Smooth muscle cell (in vitro differentiated cells): ENCODE results near the gene TMEM247. TPM values are rescaled to one million over a fixed set of nuclear protein-coding genes. Genes with fewer than 3 reads are reported as not detected.

Experiments used
- DNase-seq: peaks from one replicate; lab custom pipeline; 2025; ENCODE audit not compliant: unreplicated experiment; lab: John Stamatoyannopoulos, UW
- H2AFZ ChIP-seq: fragments of 200-600 bp; sonication (generic); 2 replicates; pipeline ENCODE4 v1.6.0; 2016; ENCODE audit warnings: antibody characterized with exemption, low read depth, mild to moderate bottlenecking
- H3F3A ChIP-seq: fragments of 200-600 bp; sonication (generic); 2 replicates; pipeline ENCODE4 v1.6.0; 2017; ENCODE audit warnings: antibody characterized with exemption, low read depth
- H3K27ac ChIP-seq: fragments of 200-600 bp; sonication (generic); 2 replicates; pipeline ENCODE4 v1.5.1; 2016; ENCODE audit warnings: low read depth, mild to moderate bottlenecking
- H3K27me3 ChIP-seq: fragments of 200-600 bp; sonication (generic); 2 replicates; pipeline ENCODE4 v1.6.1; 2016; ENCODE audit warnings: low read depth, mild to moderate bottlenecking
- H3K36me3 ChIP-seq: fragments of 200-600 bp; sonication (generic); 2 replicates; pipeline ENCODE4 v1.5.1; 2016; ENCODE audit warnings: low read depth
- H3K4me1 ChIP-seq: fragments of 200-600 bp; sonication (generic); 2 replicates; pipeline ENCODE4 v1.5.1; 2016; ENCODE audit warnings: low read depth
- H3K4me2 ChIP-seq: fragments of 200-600 bp; sonication (generic); 2 replicates; pipeline ENCODE4 v1.6.0; 2016; ENCODE audit warnings: mild to moderate bottlenecking
- H3K4me3 ChIP-seq: fragments of 200-600 bp; sonication (generic); 2 replicates; pipeline ENCODE4 v1.5.1; 2016; ENCODE audit warnings: mild to moderate bottlenecking
- H3K79me2 ChIP-seq: fragments of 200-600 bp; sonication (generic); 2 replicates; pipeline ENCODE4 v1.6.0; 2016; ENCODE audit warnings: low read depth, mild to moderate bottlenecking
- H3K9ac ChIP-seq: fragments of 200-600 bp; sonication (generic); 2 replicates; pipeline ENCODE4 v1.6.0; 2016; ENCODE audit warnings: low read depth
- H3K9me3 ChIP-seq: fragments of 200-600 bp; sonication (generic); replicated peaks from 2 replicates; pipeline ENCODE4 v1.5.1; 2016; ENCODE audit warnings: low read depth
- H4K20me1 ChIP-seq: fragments of 200-600 bp; sonication (generic); 2 replicates; pipeline ENCODE4 v1.6.0; 2016; ENCODE audit warnings: low read depth
- CTCF ChIP-seq: fragments of 200-600 bp; sonication (generic); IDR thresholded peaks from 2 replicates; pipeline ENCODE4 v1.5.1; 2017; ENCODE audit warnings: borderline replicate concordance, mild to moderate bottlenecking, antibody characterized with exemption; ENCODE audit not compliant: insufficient read depth, poor library complexity, severe bottlenecking
- WGBS: methylation state at CpG from one replicate; pipeline ENCODE4 v1.1.7; 2016; ENCODE audit warnings: low lambda C conversion rate; 5-methylcytosine and 5-hydroxymethylcytosine counted together
- polyA plus RNA-seq: library from polyadenylated mRNA; unstranded; fragments of >200 nt; fragmentation: Nextera tagmentation; extraction: Ambion mirVana; gene quantifications from 2 replicates; pipeline ENCODE4 v1.2.1, GENCODE V29; 2016
- total RNA-seq: library from RNA; depleted of rRNA; stranded (reverse); fragments of >200 nt; gene quantifications from 2 replicates; pipeline ENCODE4 v1.2.3, GENCODE V29; 2014

Gene TMEM247
- total and polyA plus RNA-seq, 2 experiments from 2014 or later, result not detected

GRCh38 chr2:46489423-46490174 lies 10.2 kb downstream of the TMEM247 start:
- H2AFZ ChIP-seq, result no peak overlapping the region
- no peaks in the 10 kb centered on the region for H4K20me1 ChIP-seq
- WGBS, result 55% methylated on average over 8 of the region's 8 CpGs
- H3F3A ChIP-seq, result no peaks in the 10 kb centered on the region
- H3K27ac ChIP-seq, result no peak overlapping the region
- no peak overlapping the region for H3K9ac ChIP-seq
- H3K4me1 ChIP-seq, result peaks cover 28% of the 10 kb centered on the region
- TF ChIP-seq CTCF, result no peak
- H3K4me3 ChIP-seq, result no peak overlapping the region
- H3K4me2 ChIP-seq, result no peak overlapping the region
- H3K36me3 ChIP-seq, result no peaks in the 10 kb centered on the region
- no peaks in the 10 kb centered on the region for H3K79me2 ChIP-seq
- H3K9me3 ChIP-seq, result no peaks in the 10 kb centered on the region
- H3K27me3 ChIP-seq, result no peaks in the 10 kb centered on the region
- no peak for DNase-seq

- Histone ChIP-seq H3K9ac (no peak overlapping the region), H3K36me3 (no peaks in the 10 kb centered on the region), H3K27me3 (no peaks in the 10 kb centered on the region), H4K20me1 (no peaks in the 10 kb centered on the region), H3K4me3 (no peak overlapping the region), H3K4me1 (peaks cover 28% of the 10 kb centered on the region), H3K79me2 (no peaks in the 10 kb centered on the region), H3F3A (no peaks in the 10 kb centered on the region), H3K27ac (no peak overlapping the region), H3K4me2 (no peak overlapping the region), H2AFZ (no peak overlapping the region), H3K9me3 (no peaks in the 10 kb centered on the region)
- 55% methylated on average over 5 of the region's 6 CpGs for whole genome bisulfite sequencing
- TF ChIP-seq CTCF, result no peak
- DNase-seq, result no peak
Observed at GRCh38 chr2:46490521-46491141, 11.3 kb downstream of the TMEM247 start.

GRCh38 chr2:46492301-46492700 lies 12.9 kb downstream of the TMEM247 start:
- H3K4me2 ChIP-seq, result no peak overlapping the region
- peaks cover 4% of the 10 kb centered on the region for H3K27me3 ChIP-seq
- H3K27ac ChIP-seq, result no peak overlapping the region
- no peaks in the 10 kb centered on the region for H3F3A ChIP-seq
- no peak overlapping the region for H2AFZ ChIP-seq
- DNase-seq, result no peak
- H3K36me3 ChIP-seq, result no peaks in the 10 kb centered on the region
- H3K9ac ChIP-seq, result no peak overlapping the region
- H4K20me1 ChIP-seq, result no peaks in the 10 kb centered on the region
- 98% methylated on average over 7 of the region's 7 CpGs for WGBS
- H3K9me3 ChIP-seq, result no peaks in the 10 kb centered on the region
- TF ChIP-seq CTCF, result no peak
- H3K4me1 ChIP-seq, result peaks cover 28% of the 10 kb centered on the region
- H3K4me3 ChIP-seq, result no peak overlapping the region
- no peaks in the 10 kb centered on the region for H3K79me2 ChIP-seq
